ENCODE measurements around the gene LYRM2.
"Not testable (repeated sequence)": the region's sequence is repeated elsewhere in the genome, so short reads cannot be mapped to it uniquely, and the experiment has no call there.

Gene LYRM2

DNA sequence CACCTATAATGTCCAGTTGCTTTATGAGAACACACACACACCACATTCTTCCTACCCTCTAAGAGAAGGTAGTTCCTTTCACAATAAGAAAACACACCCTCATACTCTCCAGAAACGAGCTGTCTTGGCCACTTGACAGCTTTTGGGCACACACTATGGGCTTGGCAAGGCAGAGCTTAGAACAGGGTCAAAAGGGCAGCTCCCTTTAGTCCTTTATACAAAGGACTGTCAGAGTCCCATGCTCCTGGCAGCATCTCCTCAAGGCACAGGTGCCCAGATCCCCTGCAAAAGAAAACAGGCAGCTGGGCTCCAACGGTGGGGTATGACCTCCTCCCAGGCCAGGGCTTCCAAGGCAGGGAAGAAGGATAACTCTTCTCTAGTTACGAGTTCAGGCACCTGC, 4.9 kb upstream of the LYRM2 start:
- DNase-seq: no peak

GRCh38 chr6:89642956-89643355, 4.4 kb upstream of the LYRM2 start:
- no peak for DNase-seq

DNA sequence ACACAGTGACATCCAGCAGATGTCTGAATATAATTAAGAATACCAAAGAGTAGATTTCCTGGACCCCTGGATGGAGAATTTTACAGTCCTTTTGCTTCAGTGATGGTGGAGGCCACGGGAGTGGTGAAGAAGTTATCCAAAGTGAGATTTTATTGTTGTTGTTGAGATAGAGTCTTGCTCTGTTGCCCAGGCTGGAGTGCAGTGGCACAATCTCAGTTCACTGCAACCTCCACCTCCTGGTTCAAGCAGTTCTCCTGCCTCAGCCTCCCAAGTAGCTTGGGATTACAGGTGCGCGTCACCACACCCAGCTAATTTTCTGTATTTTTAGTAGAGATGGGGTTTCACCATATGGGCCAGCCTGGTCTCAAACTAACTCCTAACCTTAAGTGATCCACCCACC, 3.0 kb upstream of the LYRM2 start:
- DNase-seq: not testable (repeated sequence)

- no peak for DNase-seq
Measured at GRCh38 chr6:89640804-89641203, 2.3 kb upstream of the LYRM2 start.

DNA sequence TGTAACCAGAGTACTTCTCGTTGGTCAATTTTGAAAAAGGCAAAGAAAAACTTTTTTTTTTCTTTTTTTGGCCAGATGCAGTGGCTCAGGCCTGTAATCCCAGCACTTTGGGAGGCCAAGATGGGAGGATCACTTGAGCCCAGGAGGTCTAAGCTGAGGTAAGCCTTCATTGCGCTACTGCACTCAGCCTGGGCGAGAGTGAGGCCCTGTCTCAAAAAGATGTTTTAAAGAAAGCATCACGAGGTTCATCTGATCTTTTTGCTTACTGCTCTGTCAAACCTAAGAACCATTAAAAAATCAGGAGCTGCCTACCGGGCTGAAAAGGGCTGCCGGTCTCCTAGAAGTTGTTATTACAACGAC, 607 bp downstream of the LYRM2 start:
- no peak for DNase-seq

DNA sequence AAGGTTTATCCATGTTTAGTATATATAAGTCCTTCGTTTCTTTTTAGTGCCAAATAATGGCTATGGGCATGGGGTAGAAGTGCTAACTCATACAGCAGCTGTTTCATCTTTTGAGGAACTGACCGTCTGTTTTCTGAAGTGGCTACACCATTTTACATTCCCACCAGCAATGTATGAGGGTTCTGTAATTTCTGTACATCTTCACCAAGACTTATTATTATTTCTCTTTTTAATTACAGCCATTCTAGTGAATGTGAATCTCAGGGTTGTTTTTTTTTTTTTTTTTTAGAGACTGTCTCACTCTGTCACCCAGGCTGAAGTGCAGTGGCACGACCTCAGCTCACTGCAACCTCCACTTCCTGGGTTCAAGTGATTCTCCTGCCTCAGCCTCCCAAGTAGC, 2.1 kb downstream of the LYRM2 start:
- DNase-seq: not testable (repeated sequence)

DNA sequence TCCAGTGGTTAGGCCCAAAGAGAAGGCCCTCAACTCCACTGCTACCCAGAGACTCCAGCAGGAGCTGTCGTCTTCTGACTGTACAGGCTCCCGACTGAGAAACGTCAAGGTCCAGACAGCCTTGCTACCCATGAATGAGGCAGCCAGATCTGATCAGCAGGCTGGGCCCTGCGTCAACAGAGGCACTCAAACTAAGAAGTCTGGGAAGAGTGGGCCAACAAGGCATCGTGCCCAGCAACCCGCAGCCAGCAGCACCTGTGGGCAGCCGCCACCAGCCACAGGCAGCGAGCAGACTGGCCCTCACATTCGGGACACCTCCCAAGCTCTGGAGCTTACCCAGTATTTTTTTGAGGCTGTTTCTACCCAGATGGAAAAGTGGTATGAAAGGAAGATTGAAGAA, 8.1 kb downstream of the LYRM2 start:
- DNase-seq: no peak

GRCh38 chr6:89623749-89624148, 14.8 kb downstream of the LYRM2 start:
- DNase-seq: no peak

DNA sequence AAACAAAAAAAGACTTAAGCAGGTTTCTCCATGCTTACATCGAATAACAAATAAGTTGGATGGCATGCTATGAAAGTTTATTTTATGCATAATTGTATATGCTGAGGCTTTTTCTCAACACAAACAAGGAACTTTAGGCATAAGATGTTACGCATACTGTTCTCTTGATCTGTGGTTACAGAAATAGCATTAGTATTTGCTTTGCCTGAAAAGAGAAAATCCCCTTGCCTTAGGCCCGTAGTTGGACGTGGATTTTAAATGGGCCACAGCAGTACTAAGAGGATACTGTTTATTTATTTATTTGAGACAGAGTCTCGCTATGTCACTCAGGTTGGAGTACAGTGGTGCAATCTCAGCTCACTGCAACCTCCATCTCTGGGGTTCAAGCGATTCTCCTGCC, 19.0 kb downstream of the LYRM2 start:
- no peak for DNase-seq

DNA sequence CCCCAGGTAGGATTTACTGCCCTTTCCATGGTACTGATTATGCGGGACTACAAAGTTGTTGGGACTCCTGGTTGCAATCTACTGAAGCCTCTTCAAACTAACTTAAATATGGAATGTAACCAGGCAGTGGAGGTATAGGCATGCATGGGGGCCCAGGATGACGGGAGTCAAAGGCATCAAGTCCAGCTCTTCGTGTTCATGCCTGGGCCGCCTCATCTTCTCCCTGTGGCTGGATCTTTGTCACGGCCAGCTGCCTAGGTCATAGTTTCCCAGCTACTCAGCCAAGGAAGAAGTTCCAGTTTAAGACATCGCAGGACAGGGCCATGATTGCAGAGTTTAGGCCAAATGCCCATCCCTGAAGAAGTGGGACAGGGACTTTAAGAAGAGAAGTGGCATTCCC, 20.5 kb downstream of the LYRM2 start:
- no peak for DNase-seq

DNA sequence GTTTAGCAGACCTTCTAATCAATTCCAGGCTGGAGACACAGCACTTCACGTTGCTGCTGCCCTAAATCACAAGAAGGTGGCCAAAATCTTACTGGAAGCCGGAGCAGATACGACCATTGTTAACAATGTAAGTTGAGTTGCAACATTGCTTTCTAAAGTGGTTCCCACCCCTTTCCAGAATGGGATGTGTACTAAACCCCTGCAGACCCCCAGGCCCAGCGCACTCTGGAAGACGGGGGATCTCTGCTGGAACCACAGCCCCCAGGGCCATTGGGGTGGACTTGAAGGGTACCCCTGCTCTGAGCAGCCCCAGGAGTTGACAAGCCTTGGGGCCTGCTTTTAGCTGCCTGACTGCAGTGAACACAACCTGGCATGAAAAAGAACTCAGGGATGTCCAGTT, 22.0 kb downstream of the LYRM2 start:
- DNase-seq: no peak

DNA sequence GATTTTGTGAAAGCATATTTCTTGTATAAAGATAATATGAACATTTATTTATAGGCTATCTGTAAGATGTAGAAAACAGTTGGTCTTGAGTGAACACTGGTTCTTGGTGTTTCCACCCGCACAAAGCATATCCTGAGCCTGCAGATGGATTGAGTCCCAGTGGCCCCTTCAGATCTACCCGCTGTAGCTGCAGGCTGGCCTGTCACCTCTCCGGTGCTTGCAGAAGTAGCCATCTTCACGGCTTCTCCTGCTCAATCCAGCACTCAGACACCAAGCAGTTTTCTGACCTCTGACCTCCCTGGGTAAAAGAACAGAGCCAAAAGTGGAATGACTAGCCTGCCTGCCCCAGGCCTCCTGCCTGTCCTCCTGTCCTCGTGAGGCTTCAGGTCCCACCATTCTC, 22.7 kb downstream of the LYRM2 start:
- no peak for DNase-seq

DNA sequence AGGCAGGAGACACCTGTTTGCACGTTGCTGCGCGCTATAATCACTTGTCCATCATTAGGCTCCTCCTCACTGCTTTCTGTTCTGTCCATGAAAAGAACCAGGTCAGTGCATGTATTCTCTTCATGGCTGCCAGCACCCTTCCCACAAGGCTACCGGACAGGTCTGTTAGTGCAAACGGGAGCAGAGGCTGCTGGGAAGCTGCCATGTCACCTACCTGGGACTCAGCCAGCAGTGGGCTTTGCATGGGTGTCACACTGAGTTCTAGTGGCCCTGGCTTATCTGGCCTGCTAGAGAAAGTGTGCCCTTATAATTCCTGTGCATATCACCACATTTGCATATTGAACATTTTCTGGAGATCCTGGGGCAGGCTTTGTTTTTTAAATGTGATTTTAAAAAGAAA, 24.8 kb downstream of the LYRM2 start:
- no peak for DNase-seq

GRCh38 chr6:89612121-89612520, 26.4 kb downstream of the LYRM2 start:
- DNase-seq: no peak

DNA sequence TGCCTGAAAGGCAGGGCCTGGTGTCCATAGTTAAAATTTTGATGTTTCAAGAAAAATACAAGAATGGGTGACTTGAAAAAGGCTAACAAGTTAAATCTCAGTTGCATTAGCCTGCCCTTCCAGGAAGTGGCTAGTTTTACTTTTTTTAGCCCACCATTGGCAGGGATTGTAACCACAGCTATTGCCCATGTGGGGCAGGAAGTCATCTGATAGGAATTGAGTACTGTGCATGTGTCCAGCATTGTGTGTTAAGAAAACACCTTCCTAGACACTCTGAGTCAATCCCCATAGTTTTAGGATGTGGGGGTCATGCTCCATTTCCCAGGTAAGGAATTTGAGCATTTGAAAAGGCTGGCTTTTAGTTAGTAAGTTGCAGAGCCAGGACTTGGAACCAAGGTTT, 26.9 kb downstream of the LYRM2 start:
- no peak for DNase-seq

DNA sequence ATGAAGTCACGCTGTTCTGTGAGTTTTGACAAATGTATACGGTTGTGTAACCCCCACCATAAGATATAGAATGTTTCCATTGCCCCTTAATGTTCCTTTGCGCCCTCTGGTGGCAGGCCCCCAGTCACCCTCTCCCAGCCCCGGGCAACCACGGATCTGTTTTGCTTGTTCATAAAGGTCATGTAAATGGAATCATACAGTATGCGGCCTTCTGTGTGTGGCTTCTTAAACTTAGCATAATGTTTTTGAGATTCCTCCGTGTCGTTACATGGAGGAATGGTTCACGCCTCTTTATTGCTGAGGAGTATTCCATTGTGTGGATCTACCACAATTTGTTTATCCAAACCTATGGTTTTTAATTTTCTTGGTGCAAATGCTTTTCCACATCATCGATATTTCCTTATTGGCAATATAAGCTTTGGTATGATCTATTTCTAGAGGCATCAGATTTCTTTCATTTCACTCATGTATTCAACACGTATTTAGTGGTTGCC, 28.4 kb downstream of the LYRM2 start:
- peak; percentile 74 to 76 for DNase-seq

DNA sequence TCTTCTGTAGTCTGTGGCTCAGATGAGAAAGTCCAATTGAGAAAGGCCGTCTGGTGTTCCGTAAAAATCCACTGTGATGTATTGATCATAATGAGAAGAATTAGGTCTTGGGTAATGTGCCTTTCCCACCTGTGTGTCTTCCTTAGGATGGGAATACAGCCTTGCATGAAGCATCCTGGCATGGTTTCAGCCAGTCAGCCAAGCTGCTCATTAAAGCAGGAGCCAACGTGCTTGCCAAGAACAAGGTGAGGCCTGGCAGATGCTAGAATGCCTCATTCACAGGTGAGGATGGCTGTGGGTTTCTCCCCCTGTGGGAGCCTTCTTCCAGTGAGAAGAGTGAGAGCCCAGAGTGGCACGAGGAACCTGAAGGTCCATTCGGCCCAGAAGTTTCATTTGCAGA, 32.7 kb downstream of the LYRM2 start:
- DNase-seq: no peak

DNA sequence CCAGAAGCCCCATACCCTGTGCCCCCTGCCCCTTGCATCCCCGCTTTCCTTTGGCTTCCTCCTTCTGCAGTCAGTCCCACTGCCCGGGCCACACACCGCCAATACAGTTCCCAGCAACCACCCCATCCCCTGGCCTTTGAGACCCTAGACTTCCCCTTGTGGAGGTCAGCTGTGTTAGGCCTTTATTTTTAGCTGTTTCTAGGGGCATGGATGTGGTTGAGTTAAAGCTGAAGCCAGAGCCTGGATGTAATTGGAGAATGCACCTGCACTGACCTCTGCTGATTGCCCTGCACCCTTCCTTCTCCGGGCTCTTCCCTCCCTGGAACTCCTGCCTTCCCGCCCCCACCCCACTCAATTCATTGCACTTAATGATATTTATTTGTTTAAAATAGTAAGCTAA, 33.9 kb downstream of the LYRM2 start:
- no peak for DNase-seq

DNA sequence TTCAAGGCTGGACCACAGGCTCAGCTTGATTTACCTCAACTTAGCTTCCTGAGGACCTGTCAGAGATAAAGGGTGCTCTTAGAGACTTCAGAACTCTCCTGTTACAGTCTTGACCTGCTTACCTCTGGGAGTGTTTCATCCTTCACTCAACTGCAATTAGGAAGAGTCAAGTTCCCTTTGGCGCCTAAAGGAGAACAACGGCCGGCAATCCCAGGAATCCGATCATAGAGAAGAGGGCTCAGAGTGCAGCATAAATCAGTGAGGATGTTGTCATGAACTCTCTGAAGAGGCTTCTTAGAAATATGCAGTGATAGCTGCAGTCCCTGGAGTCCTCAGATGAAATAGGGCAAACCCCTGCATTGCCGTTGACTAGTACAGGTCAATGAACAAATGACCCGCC, 36.4 kb downstream of the LYRM2 start:
- DNase-seq: no peak

DNA sequence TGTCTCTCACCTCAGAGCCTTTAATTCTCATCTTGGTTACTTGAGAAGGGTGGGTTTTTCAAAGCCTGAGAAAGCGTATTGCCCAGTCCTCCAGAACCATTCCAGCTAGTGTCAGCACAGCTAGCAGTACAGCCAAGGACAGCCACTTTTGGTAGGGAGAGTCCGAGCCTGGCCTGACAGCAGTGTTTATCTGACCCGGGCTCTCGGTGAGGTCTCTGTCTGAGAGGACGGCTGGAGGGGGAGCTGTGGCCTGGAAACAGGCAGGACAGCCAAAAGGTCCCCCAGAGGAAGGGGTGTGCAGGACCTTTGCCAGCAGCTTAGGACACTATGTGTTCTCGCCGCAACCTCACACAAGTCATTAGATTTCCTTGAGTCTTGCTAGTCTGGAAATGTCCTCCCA, 38.8 kb downstream of the LYRM2 start:
- no peak for DNase-seq

- no peak for DNase-seq
Measured at GRCh38 chr6:89597988-89598387, 40.6 kb downstream of the LYRM2 start.

GRCh38 chr6:89597372-89597771, 41.2 kb downstream of the LYRM2 start:
- DNase-seq: no peak

GRCh38 chr6:89596484-89596883, 42.1 kb downstream of the LYRM2 start:
- DNase-seq: no peak

DNA sequence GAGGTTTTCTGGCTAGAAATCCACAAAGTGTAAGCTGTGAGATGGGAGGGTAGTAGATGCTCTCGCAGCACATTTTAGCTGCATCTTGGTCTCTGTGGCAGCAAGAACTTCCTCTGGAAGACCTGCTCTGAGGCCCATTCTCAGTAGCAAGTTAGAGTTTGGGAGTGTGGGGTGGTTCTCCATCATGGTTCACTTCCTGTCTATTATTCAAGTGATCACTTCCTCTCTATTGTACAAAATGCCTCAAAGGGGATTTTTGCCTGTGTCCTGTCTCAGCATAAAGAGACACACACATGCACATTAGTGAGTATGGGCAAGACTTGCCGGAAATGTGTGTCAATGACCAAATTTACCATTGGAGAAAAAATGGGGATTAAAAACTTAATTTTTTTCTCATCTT, 42.5 kb downstream of the LYRM2 start:
- DNase-seq: peak; percentile 12 to 25

DNA sequence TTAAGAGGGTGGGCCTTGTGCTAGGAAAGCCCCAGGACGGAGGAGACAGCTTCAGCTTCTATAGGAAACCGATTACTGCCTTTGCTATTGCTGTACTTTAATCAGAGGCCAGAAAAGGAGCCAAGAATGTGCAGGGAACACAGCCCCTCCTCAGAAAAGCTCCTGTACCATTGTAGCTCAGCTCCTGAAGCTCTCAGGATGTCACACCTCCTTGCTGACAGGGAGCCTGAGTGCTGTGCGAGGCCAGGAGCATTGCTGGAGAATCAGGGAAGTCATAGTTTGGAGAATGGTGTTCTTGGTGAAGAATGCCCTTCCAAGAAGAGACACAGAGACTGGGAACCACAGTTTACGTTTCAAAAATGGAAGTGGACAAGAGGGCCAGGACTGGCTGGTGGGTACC, 46.8 kb downstream of the LYRM2 start:
- DNase-seq: no peak

- no peak for DNase-seq
Measured at GRCh38 chr6:89590133-89590532, 48.4 kb downstream of the LYRM2 start.

All from CD4-positive, alpha-beta T cell treated with Interleukin-4 for 1 hour (primary cell).